ENCODE results near the gene HDAC2. TPM values are rescaled to one million over a fixed set of nuclear protein-coding genes. Genes with fewer than 3 reads are reported as not detected.

The HDAC2 gene
- total RNA-seq, 4 donors from 2014 or later = 37.9 to 72.7 (median 49.8) TPM

DNA sequence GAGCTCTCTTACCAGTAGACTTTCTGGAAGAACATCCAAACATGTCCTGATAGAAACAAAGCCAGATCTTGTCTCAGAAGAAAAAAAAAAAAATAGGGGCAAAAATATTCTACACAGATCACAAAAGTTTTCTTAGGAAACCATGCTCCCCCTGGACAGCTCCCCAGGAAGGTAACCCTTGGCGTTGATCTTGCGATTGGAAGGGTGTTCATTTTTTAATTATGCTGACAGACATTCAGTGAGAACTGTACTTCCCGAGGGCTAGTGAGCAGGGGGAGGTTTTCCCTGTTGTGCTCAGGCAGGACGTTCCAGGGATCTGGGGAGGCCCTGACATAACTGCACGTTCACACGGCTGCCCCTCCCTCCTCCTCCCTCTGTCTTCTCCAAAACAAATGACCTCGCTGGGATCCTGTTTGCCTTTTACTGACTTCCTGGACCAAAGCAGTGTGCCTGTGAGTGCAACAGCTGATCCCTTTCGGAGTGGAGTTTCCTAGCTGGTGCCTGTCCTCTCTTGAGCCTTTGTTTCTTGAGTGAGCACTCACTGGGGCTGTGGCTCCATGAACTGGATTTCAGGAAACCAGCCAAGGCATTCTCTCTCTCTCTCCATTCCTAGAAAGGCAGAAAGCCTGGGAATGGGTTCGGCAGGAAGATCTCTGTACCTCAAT is 67.2 kb downstream of the HDAC2 start:
- no peak for TF ChIP-seq CTCF (IDR thresholded peaks at IDR 0.05; ENCODE audit: low read depth)

- no peak for TF ChIP-seq CTCF (IDR thresholded peaks at IDR 0.05; ENCODE audit: low read depth)
Measured at GRCh38 chr6:113901482-113901881, 69.5 kb downstream of the HDAC2 start.

GRCh38 chr6:113894712-113895674 is 76.0 kb downstream of the HDAC2 start:
- TF ChIP-seq CTCF (IDR thresholded peaks at IDR 0.05; ENCODE audit: low read depth) = no peak

GRCh38 chr6:113893866-113894265 is 77.1 kb downstream of the HDAC2 start:
- TF ChIP-seq CTCF (IDR thresholded peaks at IDR 0.05; ENCODE audit: low read depth) = no peak

DNA sequence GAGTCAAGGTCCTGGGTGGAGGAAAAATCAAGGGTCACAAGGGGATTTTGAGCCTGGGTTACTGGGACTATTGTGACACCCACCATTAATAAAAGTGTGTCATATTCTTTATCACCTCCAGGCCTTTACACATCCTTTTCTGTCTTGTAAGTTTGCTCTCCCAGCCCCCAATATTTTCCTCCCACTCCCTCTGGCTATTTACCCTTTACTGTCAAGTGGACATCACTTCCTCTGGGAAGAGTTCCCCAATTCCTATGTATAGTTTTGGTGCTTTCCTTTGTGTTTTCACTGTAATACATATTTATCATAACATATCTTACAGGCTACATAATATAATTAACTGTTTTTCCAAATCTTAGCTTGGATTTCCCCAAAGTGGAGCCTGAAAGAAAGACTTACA is 77.5 kb downstream of the HDAC2 start:
- TF ChIP-seq CTCF (IDR thresholded peaks at IDR 0.05; ENCODE audit: low read depth) = no peak

DNA sequence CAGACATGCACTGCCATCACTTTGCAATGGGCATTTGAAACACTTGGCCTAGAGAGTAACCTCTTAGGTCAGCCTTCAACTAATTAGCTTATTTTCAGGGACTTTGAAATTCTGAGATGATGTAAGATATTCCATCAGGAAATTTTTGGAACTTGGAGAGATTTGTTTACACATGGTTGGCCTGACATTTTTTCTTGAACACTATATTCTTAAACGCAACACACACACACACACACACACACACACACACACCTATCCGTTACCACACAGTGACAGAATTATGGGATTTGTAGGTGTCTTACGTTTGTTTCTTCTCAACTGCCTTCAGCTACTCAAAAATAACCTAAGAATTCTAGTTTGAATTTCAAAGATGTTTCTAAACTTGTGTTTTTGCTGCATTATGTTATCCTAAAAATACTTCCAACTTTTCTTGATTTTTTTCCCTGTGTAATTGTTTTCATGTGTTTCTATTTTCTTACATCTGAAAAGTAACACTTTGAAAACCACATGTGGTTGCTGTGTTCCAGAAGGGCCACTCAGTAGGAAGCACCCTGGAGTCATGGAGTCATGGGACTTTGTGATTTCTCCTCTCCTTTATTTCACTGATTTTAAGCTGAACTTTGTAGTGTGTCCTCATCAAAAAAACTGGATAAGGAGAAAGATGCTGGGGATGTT is 81.9 kb downstream of the HDAC2 start:
- no peak for TF ChIP-seq CTCF (IDR thresholded peaks at IDR 0.05; ENCODE audit: low read depth)

DNA sequence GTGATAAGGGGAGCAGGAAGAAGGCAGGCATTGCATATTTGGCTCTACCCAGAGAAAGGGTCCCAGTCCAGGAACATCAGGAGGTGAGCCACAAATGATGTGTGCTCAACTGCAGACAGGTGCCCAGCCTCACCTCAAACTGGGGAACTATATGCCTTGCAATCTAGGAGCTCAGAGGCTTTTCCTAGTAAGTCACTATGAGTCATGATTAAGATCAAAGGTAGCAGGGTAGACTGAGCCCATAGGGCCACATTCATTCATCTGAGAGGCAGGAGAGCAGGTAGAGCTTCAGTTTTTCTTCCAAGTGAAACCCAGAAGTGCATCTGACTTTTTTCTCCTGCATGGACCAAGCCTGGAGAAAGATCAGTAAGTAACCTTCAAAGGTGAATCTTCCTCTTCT is 82.5 kb downstream of the HDAC2 start:
- TF ChIP-seq CTCF (IDR thresholded peaks at IDR 0.05; ENCODE audit: low read depth) = no peak

All from subcutaneous adipose tissue (tissue), 4 donors.